Mesendoderm (in vitro differentiated cells): Measurements from ENCODE around the gene ECE1.
A peak's percentile ranks its signal among the peaks of the same experiment; 100 is the strongest.
"Not testable (repeated sequence)": the region's sequence is repeated elsewhere in the genome, so short reads cannot be mapped to it uniquely, and the experiment has no call there.

ENCODE experiments used
- DNase-seq: peaks from one replicate; pipeline ENCODE4 v3.0.0; 2013
- H2AK5ac ChIP-seq: 2 replicates; pipeline ENCODE4 v1.6.1; 2013; ENCODE audit warnings: low read length, inconsistent platforms
- H2BK120ac ChIP-seq: 2 replicates; pipeline ENCODE4 v1.6.1; 2013; ENCODE audit warnings: low read depth, mild to moderate bottlenecking, low read length, moderate library complexity, mixed read lengths
- H2BK15ac ChIP-seq: replicated peaks from 2 replicates; pipeline ENCODE4 v1.6.1; 2013; ENCODE audit warnings: low read depth, mild to moderate bottlenecking, moderate library complexity
- H2BK5ac ChIP-seq: 2 replicates; pipeline ENCODE4 v1.6.1; 2013; ENCODE audit warnings: low read length, inconsistent platforms
- H3K18ac ChIP-seq: 2 replicates; pipeline ENCODE4 v1.6.1; 2013; ENCODE audit warnings: mild to moderate bottlenecking, low read length, mixed read lengths
- H3K23ac ChIP-seq: one replicate; pipeline ENCODE4 v1.6.1; 2013; ENCODE audit warnings: low read length
- H3K27ac ChIP-seq: 2 replicates; pipeline ENCODE4 v1.5.1; 2013; ENCODE audit warnings: low read depth, mild to moderate bottlenecking, inconsistent platforms, low read length, moderate library complexity
- H3K27me3 ChIP-seq: 2 replicates; pipeline ENCODE4 v1.6.1; 2013; ENCODE audit warnings: low read length, control low read depth, mild to moderate bottlenecking, inconsistent platforms; ENCODE audit not compliant: insufficient read depth, poor library complexity
- H3K36me3 ChIP-seq: 2 replicates; pipeline ENCODE4 v1.6.1; 2013; ENCODE audit warnings: low read length, inconsistent platforms; ENCODE audit not compliant: control insufficient read depth, insufficient read depth
- H3K4ac ChIP-seq: one replicate; pipeline ENCODE4 v1.6.1; 2013; ENCODE audit warnings: low read depth, mild to moderate bottlenecking, low read length, moderate library complexity
- H3K4me1 ChIP-seq: 2 replicates; pipeline ENCODE4 v1.6.1; 2013; ENCODE audit warnings: low read depth, low read length, inconsistent platforms; ENCODE audit not compliant: control insufficient read depth
- H3K4me2 ChIP-seq: 2 replicates; pipeline ENCODE4 v1.6.1; 2013; ENCODE audit warnings: low read length
- H3K4me3 ChIP-seq: 2 replicates; pipeline ENCODE4 v1.5.1; 2013; ENCODE audit warnings: mild to moderate bottlenecking, low read length
- H3K56ac ChIP-seq: one replicate; pipeline ENCODE4 v1.6.1; 2013; ENCODE audit warnings: low read length
- H3K79me1 ChIP-seq: 2 replicates; pipeline ENCODE4 v1.6.1; 2013; ENCODE audit warnings: low read length, inconsistent platforms
- H3K79me2 ChIP-seq: 2 replicates; pipeline ENCODE4 v1.6.1; 2013; ENCODE audit warnings: mild to moderate bottlenecking, low read length; ENCODE audit not compliant: control insufficient read depth, insufficient read depth
- H3K9ac ChIP-seq: 2 replicates; pipeline ENCODE4 v1.6.1; 2013; ENCODE audit warnings: low read length, inconsistent platforms
- H4K5ac ChIP-seq: one replicate; pipeline ENCODE4 v1.6.1; 2013; ENCODE audit warnings: low read length
- H4K8ac ChIP-seq: one replicate; pipeline ENCODE4 v1.6.1; 2013; ENCODE audit warnings: low read depth, mild to moderate bottlenecking, control low read depth, low read length, moderate library complexity
- WGBS: extraction: QIAGEN DNeasy Blood & Tissue Kit; methylation state at CpG from one replicate; pipeline ENCODE4 v1.1.7; 2013; ENCODE audit warnings: low lambda C conversion rate, missing lambda C conversion rate; ENCODE audit not compliant: insufficient coverage; ENCODE audit errors: extremely low coverage; 5-methylcytosine and 5-hydroxymethylcytosine counted together

The ECE1 gene

DNA sequence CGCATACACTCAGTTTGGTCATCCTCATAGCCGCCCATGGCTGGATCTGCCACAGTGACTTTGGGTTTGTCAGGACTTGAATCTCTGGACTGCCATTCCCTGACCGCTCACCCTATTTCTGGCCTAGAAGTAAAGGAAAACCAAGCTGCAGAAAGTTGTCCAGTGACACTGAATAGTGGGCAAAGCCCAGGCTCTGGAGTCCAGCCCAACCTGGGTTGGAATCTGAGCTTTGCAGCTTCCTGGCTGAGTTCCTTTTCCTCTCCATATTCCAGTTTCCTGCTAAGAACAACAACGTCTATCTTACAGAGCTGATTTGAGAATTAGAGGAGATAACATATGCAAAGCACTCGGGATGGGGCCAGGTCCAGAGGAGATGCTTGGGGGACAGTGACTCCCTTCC is 98.0 kb downstream of the ECE1 start:
- no peaks in the 10 kb centered on the region for H3K79me2 ChIP-seq
- H3K4me2 ChIP-seq = no peak overlapping the region
- H3K79me1 ChIP-seq = no peaks in the 10 kb centered on the region
- no CpG with 5 or more reads among the region's 5 CpGs for WGBS
- no peak overlapping the region for H2BK15ac ChIP-seq
- H3K27ac ChIP-seq = no peak overlapping the region
- H3K23ac ChIP-seq = no peak overlapping the region
- peaks cover 9% of the 10 kb centered on the region for H3K4me1 ChIP-seq
- no peak overlapping the region for H4K5ac ChIP-seq
- no peak overlapping the region for H2AK5ac ChIP-seq
- no peaks in the 10 kb centered on the region for H3K36me3 ChIP-seq
- no peak overlapping the region for H3K4ac ChIP-seq
- no peak overlapping the region for H3K56ac ChIP-seq
- H2BK120ac ChIP-seq = no peak overlapping the region
- DNase-seq = no peak
- H3K27me3 ChIP-seq = peaks cover 10% of the 10 kb centered on the region
- H3K4me3 ChIP-seq = no peak overlapping the region
- peak overlapping the region; percentile 20 for H2BK5ac ChIP-seq
- no peak overlapping the region for H3K18ac ChIP-seq
- no peak overlapping the region for H3K9ac ChIP-seq
- H4K8ac ChIP-seq = no peak overlapping the region

DNA sequence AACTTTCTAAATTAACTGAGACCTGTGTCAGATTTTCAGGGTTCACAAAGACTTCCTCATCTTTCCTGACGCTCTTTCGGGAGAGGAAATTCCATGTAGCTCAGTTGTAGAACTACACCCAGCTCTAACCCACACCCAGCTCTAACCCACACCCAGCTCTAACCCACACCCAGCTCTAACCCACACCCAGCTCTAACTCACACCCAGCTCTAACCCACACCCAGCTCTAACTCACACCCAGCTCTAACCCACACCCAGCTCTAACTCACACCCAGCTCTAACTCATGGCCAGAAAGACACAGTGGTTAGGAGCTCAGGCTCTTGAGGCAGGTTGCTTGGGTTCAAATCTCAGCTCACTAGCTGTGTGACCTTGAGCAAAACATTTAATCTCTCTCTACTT is 99.5 kb downstream of the ECE1 start:
- not testable (repeated sequence) for H4K8ac ChIP-seq, H3K9ac ChIP-seq, H3K4me3 ChIP-seq, DNase-seq, H3K27me3 ChIP-seq, H3K23ac ChIP-seq, H3K56ac ChIP-seq, H2BK120ac ChIP-seq, H3K27ac ChIP-seq, H2BK15ac ChIP-seq, H3K79me1 ChIP-seq, H3K18ac ChIP-seq, H3K4me2 ChIP-seq, H3K79me2 ChIP-seq, H3K4me1 ChIP-seq, H3K36me3 ChIP-seq, H4K5ac ChIP-seq, H2BK5ac ChIP-seq, H3K4ac ChIP-seq, H2AK5ac ChIP-seq
- whole genome bisulfite sequencing = no CpG with 5 or more reads among the region's 2 CpGs

DNA sequence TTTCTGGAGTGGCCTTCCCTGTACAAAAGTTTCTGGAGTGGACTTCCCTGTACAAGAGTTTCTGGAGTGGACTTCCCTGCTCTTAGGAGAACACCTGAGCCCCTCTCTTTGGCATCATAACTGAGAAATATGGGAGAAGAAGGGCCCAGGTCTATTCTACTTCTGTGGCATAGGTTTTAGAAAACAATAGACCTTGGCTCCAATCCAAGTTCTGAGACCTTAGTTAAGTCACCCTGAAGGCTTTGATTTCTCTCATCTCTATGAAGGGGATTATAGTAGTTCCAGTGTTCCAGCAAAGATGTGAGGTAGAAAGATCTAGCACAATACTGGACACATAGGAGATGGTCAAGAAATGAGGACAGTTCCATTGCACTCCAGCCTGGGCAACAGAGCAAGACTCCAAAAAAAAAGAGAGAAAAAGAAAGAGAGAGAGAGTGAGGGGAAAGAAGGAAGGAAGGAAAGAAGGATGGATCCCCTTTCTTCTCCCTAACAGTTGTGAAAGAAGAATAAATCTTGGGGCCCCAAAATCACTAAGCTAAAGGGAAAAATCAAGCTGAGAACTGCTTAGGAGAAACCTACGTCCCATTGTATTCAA is 100.3 kb downstream of the ECE1 start:
- peaks cover 9% of the 10 kb centered on the region for H3K4me1 ChIP-seq
- H2BK15ac ChIP-seq = no peak overlapping the region
- no peak overlapping the region for H2BK120ac ChIP-seq
- H3K36me3 ChIP-seq = no peaks in the 10 kb centered on the region
- H3K79me2 ChIP-seq = no peaks in the 10 kb centered on the region
- H3K27ac ChIP-seq = no peak overlapping the region
- H3K56ac ChIP-seq = no peak overlapping the region
- H2AK5ac ChIP-seq = peak overlapping the region; percentile 35
- H3K4ac ChIP-seq = no peak overlapping the region
- no peaks in the 10 kb centered on the region for H3K79me1 ChIP-seq
- peak overlapping the region; percentile 1 for H2BK5ac ChIP-seq
- no peak overlapping the region for H3K9ac ChIP-seq
- no peak overlapping the region for H3K23ac ChIP-seq
- no peak overlapping the region for H3K4me3 ChIP-seq
- DNase-seq = no peak
- peaks cover 10% of the 10 kb centered on the region for H3K27me3 ChIP-seq
- no peak overlapping the region for H4K5ac ChIP-seq
- no peak overlapping the region for H3K4me2 ChIP-seq
- no peak overlapping the region for H3K18ac ChIP-seq
- WGBS = no CpG with 5 or more reads among the region's 1 CpG
- no peak overlapping the region for H4K8ac ChIP-seq

DNA sequence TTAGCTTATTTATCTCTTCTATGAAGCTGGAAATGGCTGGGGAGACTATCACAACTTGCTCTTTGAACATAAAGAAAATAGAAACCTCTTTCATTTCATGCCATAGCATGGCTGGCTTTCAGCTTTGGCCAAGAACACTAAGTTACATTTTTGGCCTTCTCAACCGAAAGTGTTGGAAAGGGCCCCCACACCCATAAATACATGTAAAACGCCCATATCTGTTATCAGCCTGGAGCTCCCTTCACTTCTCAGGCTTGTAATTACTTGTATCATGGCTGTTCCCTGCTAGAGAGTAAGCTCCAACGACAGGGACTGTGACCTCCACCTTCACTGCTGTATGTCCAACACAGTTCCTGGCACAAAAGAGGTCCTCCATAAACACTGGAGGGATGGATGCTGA is 100.8 kb downstream of the ECE1 start:
- H3K56ac ChIP-seq = no peak overlapping the region
- no peak overlapping the region for H4K5ac ChIP-seq
- peaks cover 10% of the 10 kb centered on the region for H3K27me3 ChIP-seq
- H2BK15ac ChIP-seq = no peak overlapping the region
- no peaks in the 10 kb centered on the region for H3K36me3 ChIP-seq
- no peak overlapping the region for H3K4me3 ChIP-seq
- no peak overlapping the region for H3K18ac ChIP-seq
- no peak overlapping the region for H3K9ac ChIP-seq
- H2BK5ac ChIP-seq = peak overlapping the region; percentile 1
- no peaks in the 10 kb centered on the region for H3K79me2 ChIP-seq
- H2BK120ac ChIP-seq = no peak overlapping the region
- H2AK5ac ChIP-seq = peak overlapping the region; percentile 35
- H3K4ac ChIP-seq = no peak overlapping the region
- no peak overlapping the region for H3K23ac ChIP-seq
- H4K8ac ChIP-seq = no peak overlapping the region
- no peak overlapping the region for H3K4me2 ChIP-seq
- no peak for DNase-seq
- no CpG with 5 or more reads among the region's 3 CpGs for WGBS
- H3K4me1 ChIP-seq = peaks cover 9% of the 10 kb centered on the region
- no peaks in the 10 kb centered on the region for H3K79me1 ChIP-seq
- H3K27ac ChIP-seq = no peak overlapping the region

DNA sequence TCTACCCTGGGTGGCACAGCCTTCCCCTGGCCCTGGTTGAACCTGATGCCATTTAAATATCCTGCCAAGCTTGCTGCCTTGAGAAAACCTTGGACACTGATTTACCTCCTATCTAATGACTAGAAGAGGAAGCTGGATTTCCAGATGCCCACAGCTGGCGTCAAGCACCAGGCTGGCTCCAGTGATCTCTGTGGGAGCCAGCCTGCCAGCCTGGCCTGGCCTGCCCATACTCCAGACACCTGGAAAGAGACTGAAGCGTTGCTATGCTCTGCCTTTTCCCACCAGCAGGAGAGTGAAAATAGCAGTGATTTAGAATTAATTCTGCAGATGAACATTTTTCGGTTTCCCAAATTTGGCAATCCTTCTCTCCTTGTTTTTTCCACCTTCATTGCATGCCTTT is 102.0 kb downstream of the ECE1 start:
- peaks cover 9% of the 10 kb centered on the region for H3K4me1 ChIP-seq
- no peak overlapping the region for H3K4me2 ChIP-seq
- H3K27me3 ChIP-seq = peaks cover 10% of the 10 kb centered on the region
- H3K9ac ChIP-seq = no peak overlapping the region
- no peak overlapping the region for H2AK5ac ChIP-seq
- no peak overlapping the region for H3K23ac ChIP-seq
- no peak overlapping the region for H3K56ac ChIP-seq
- H4K5ac ChIP-seq = no peak overlapping the region
- DNase-seq = no peak
- no peak overlapping the region for H2BK120ac ChIP-seq
- H3K4ac ChIP-seq = no peak overlapping the region
- no peaks in the 10 kb centered on the region for H3K79me1 ChIP-seq
- no peaks in the 10 kb centered on the region for H3K36me3 ChIP-seq
- WGBS = no CpG with 5 or more reads among the region's 3 CpGs
- H2BK15ac ChIP-seq = no peak overlapping the region
- H3K18ac ChIP-seq = no peak overlapping the region
- no peak overlapping the region for H2BK5ac ChIP-seq
- H3K27ac ChIP-seq = no peak overlapping the region
- H4K8ac ChIP-seq = no peak overlapping the region
- no peak overlapping the region for H3K4me3 ChIP-seq
- H3K79me2 ChIP-seq = no peaks in the 10 kb centered on the region

DNA sequence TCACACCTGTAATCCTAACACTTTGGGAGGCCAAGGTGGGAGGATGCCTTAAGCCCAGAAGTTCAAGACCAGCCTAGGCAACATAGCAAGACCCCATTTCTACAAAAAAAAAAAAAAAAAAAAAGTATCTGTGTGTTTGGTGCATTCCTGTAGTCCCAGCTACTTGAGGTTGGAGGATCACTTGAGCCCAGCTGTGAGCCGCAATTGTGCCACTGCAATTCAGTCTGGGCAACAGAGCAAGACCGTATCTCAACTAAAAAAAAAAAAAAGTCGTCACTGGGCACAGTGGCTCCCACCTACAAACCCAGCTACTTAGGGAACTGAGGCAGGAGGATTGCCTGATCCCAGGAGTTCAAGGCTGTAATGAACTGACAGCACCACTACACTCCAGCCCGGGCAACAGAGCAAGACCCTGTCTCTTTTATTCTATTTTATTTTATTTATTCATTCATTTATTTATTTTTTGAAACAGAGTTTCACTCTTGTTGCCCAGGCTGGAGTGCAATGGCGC is 105.0 kb downstream of the ECE1 start:
- no peaks in the 10 kb centered on the region for H3K36me3 ChIP-seq
- H2AK5ac ChIP-seq = no peak overlapping the region
- no peak for DNase-seq
- no peak overlapping the region for H2BK15ac ChIP-seq
- H3K4me1 ChIP-seq = peaks cover 7% of the 10 kb centered on the region
- no peak overlapping the region for H4K8ac ChIP-seq
- H3K4me2 ChIP-seq = no peak overlapping the region
- no peaks in the 10 kb centered on the region for H3K79me2 ChIP-seq
- H2BK5ac ChIP-seq = no peak overlapping the region
- no peak overlapping the region for H3K56ac ChIP-seq
- H3K4ac ChIP-seq = no peak overlapping the region
- H3K18ac ChIP-seq = no peak overlapping the region
- no peak overlapping the region for H3K27ac ChIP-seq
- H3K79me1 ChIP-seq = no peaks in the 10 kb centered on the region
- H3K27me3 ChIP-seq = peaks cover 5% of the 10 kb centered on the region
- no peak overlapping the region for H2BK120ac ChIP-seq
- H3K4me3 ChIP-seq = no peak overlapping the region
- no peak overlapping the region for H3K23ac ChIP-seq
- no CpG with 5 or more reads among the region's 5 CpGs for WGBS
- H4K5ac ChIP-seq = no peak overlapping the region
- H3K9ac ChIP-seq = no peak overlapping the region
